Measurements from ENCODE around the gene RNF152. TPM values are rescaled to one million over a fixed set of nuclear protein-coding genes. Genes with fewer than 3 reads are reported as not detected.

RNF152 gene
- total RNA-seq, 5 donors from 2014 or later (not counting 1 experiment from before 2014, with no cell fraction given) = 0.23 to 0.78 (median 0.51) TPM

- no peaks in the 10 kb centered on the region for H3K4me1 ChIP-seq (ENCODE audit: control insufficient read depth in 1 of 2, extremely low read depth in 1 of 2, insufficient read depth in 2 of 2, low read length in 2 of 2)
These were observed 39.0 kb downstream of the RNF152 start for GRCh38 chr18:61853855-61854254.

GRCh38 chr18:61852496-61852895 is 40.3 kb downstream of the RNF152 start:
- no peak overlapping the region for H3K27ac Mint-ChIP-seq
- no peaks in the 10 kb centered on the region for H3K36me3 ChIP-seq (ENCODE audit: control insufficient read depth in 2 of 2, extremely low read depth in 1 of 2, insufficient read depth in 1 of 2, low read length in 1 of 2)
- no peaks in the 10 kb centered on the region for H3K4me1 ChIP-seq (ENCODE audit: control insufficient read depth in 1 of 2, extremely low read depth in 1 of 2, insufficient read depth in 2 of 2, low read length in 2 of 2)
- H3K27ac ChIP-seq (ENCODE audit: low read length) = no peak overlapping the region
- H3K27me3 ChIP-seq (replicated peaks in 1 of 2; ENCODE audit: control insufficient read depth in 2 of 2, extremely low read depth in 1 of 2, insufficient read depth in 2 of 2, low read length in 1 of 2) = peaks cover 0 to 8% of the 10 kb centered on the region in 2 experiments
- DNase-seq (no peak), ATAC-seq (replicated peaks in 1 of 4) (no peak)
- no CpG with 5 or more reads among the region's 1 CpG for WGBS (ENCODE audit: insufficient coverage)
- H3K27me3 Mint-ChIP-seq = peaks cover 15 to 16% of the 10 kb centered on the region in 2 donors
- no peak overlapping the region for H3K4me3 ChIP-seq (ENCODE audit: control insufficient read depth in 1 of 2, extremely low read depth in 1 of 2, low read length in 1 of 2)
- CTCF ChIA-PET = interaction anchor here in 1 of 2 donors (0.6 to 0.7 kb wide), 2 partner anchors 233 to 773 kb away, joined by 6 to 7 read pairs; no protein-coding TSS in a partner anchor
- H3K9me3 ChIP-seq = no peaks in the 10 kb centered on the region
- H3K4me3 Mint-ChIP-seq = no peak overlapping the region
- no peaks in the 10 kb centered on the region for H3K36me3 Mint-ChIP-seq
- H3K9me3 Mint-ChIP-seq = no peaks in the 10 kb centered on the region
- H3K4me1 Mint-ChIP-seq = no peaks in the 10 kb centered on the region
- POLR2A ChIA-PET = no interaction called here

More at GRCh38 chr18:61853855-61854254, 39.0 kb downstream of the RNF152 start:
- ChIA-PET CTCF (interaction anchor here in 1 of 2 donors (0.7 kb wide), 1 partner anchor 143 kb away, joined by 8 read pairs; no protein-coding TSS in a partner anchor), POLR2A (no interaction called here)
- Histone ChIP-seq H3K36me3 (ENCODE audit: control insufficient read depth in 2 of 2, extremely low read depth in 1 of 2, insufficient read depth in 1 of 2, low read length in 1 of 2) (no peaks in the 10 kb centered on the region), H3K27me3 (replicated peaks in 1 of 2; ENCODE audit: control insufficient read depth in 2 of 2, extremely low read depth in 1 of 2, insufficient read depth in 2 of 2, low read length in 1 of 2) (peaks cover 0 to 3% of the 10 kb centered on the region in 2 experiments), H3K4me3 (ENCODE audit: control insufficient read depth in 1 of 2, extremely low read depth in 1 of 2, low read length in 1 of 2) (no peak overlapping the region), H3K27ac (ENCODE audit: low read length) (no peak overlapping the region), H3K9me3 (no peaks in the 10 kb centered on the region)
- DNase-seq = no peak
- Mint-ChIP-seq H3K27ac (no peak overlapping the region), H3K9me3 (no peaks in the 10 kb centered on the region), H3K27me3 (peaks cover 4 to 7% of the 10 kb centered on the region in 2 donors), H3K36me3 (no peaks in the 10 kb centered on the region), H3K4me3 (no peak overlapping the region), H3K4me1 (no peaks in the 10 kb centered on the region)
- no peak for ATAC-seq (replicated peaks in 1 of 4)
- 100% methylated on average over 1 of the region's 3 CpGs for WGBS (ENCODE audit: insufficient coverage)

- Mint-ChIP-seq H3K27ac (no peak overlapping the region), H3K27me3 (peaks cover 16 to 17% of the 10 kb centered on the region in 2 donors), H3K4me1 (no peaks in the 10 kb centered on the region), H3K4me3 (no peak overlapping the region), H3K36me3 (no peaks in the 10 kb centered on the region), H3K9me3 (no peaks in the 10 kb centered on the region)
- DNase-seq (no peak), ATAC-seq (replicated peaks in 1 of 4) (no peak)
- Histone ChIP-seq H3K36me3 (ENCODE audit: control insufficient read depth in 2 of 2, extremely low read depth in 1 of 2, insufficient read depth in 1 of 2, low read length in 1 of 2) (no peaks in the 10 kb centered on the region), H3K4me1 (ENCODE audit: control insufficient read depth in 1 of 2, extremely low read depth in 1 of 2, insufficient read depth in 2 of 2, low read length in 2 of 2) (no peaks in the 10 kb centered on the region), H3K9me3 (no peaks in the 10 kb centered on the region), H3K27me3 (replicated peaks in 1 of 2; ENCODE audit: control insufficient read depth in 2 of 2, extremely low read depth in 1 of 2, insufficient read depth in 2 of 2, low read length in 1 of 2) (peaks cover 0 to 8% of the 10 kb centered on the region in 2 experiments), H3K27ac (ENCODE audit: low read length) (no peak overlapping the region), H3K4me3 (ENCODE audit: control insufficient read depth in 1 of 2, extremely low read depth in 1 of 2, low read length in 1 of 2) (no peak overlapping the region)
- CTCF ChIA-PET = no interaction called here
- 63% methylated on average over 2 of the region's 3 CpGs for WGBS (ENCODE audit: insufficient coverage)
- POLR2A ChIA-PET = no interaction called here
These were observed 40.8 kb downstream of the RNF152 start for GRCh38 chr18:61851940-61852451.

- no peaks in the 10 kb centered on the region for H3K4me1 ChIP-seq (ENCODE audit: control insufficient read depth in 1 of 2, extremely low read depth in 1 of 2, insufficient read depth in 2 of 2, low read length in 2 of 2)
- WGBS (ENCODE audit: insufficient coverage) = no CpG with 5 or more reads among the region's 3 CpGs
- ChIA-PET POLR2A (no interaction called here), CTCF (interaction anchor here in 1 of 2 donors (0.6 kb wide), 1 partner anchor 475 kb away, joined by 3 read pairs; no protein-coding TSS in a partner anchor)
- peaks cover 0 to 8% of the 10 kb centered on the region in 2 experiments for H3K27me3 ChIP-seq (replicated peaks in 1 of 2; ENCODE audit: control insufficient read depth in 2 of 2, extremely low read depth in 1 of 2, insufficient read depth in 2 of 2, low read length in 1 of 2)
- peaks cover 0 to 1% (median 0%) of the 10 kb centered on the region in 3 donors for H3K9me3 Mint-ChIP-seq
- H3K9me3 ChIP-seq = no peaks in the 10 kb centered on the region
- no peak for DNase-seq
- ATAC-seq (replicated peaks in 1 of 4) = no peak
- H3K36me3 ChIP-seq (ENCODE audit: control insufficient read depth in 2 of 2, extremely low read depth in 1 of 2, insufficient read depth in 1 of 2, low read length in 1 of 2) = no peaks in the 10 kb centered on the region
- H3K4me3 ChIP-seq (ENCODE audit: control insufficient read depth in 1 of 2, extremely low read depth in 1 of 2, low read length in 1 of 2) = no peak overlapping the region
- no peak overlapping the region for H3K4me3 Mint-ChIP-seq
- H3K4me1 Mint-ChIP-seq = no peaks in the 10 kb centered on the region
- no peaks in the 10 kb centered on the region for H3K36me3 Mint-ChIP-seq
- no peak overlapping the region for H3K27ac ChIP-seq (ENCODE audit: low read length)
- H3K27me3 Mint-ChIP-seq = peaks cover 22 to 23% of the 10 kb centered on the region in 2 donors
- H3K27ac Mint-ChIP-seq = no peak overlapping the region
These were observed 41.5 kb downstream of the RNF152 start for GRCh38 chr18:61851279-61851678.

GRCh38 chr18:61850756-61851155 is 42.1 kb downstream of the RNF152 start:
- ChIA-PET POLR2A (no interaction called here), CTCF (interaction anchor here in 1 of 2 donors (0.5 to 0.6 kb wide), 2 partner anchors 476 to 977 kb away, joined by 3 to 4 read pairs; no protein-coding TSS in a partner anchor)
- Mint-ChIP-seq H3K27me3 (peaks cover 22% of the 10 kb centered on the region in 2 donors), H3K36me3 (no peaks in the 10 kb centered on the region), H3K9me3 (peaks cover 0 to 5% (median 0%) of the 10 kb centered on the region in 3 donors), H3K27ac (no peak overlapping the region), H3K4me3 (no peak overlapping the region), H3K4me1 (no peaks in the 10 kb centered on the region)
- WGBS (ENCODE audit: insufficient coverage) = 50% methylated on average over 1 of the region's 3 CpGs
- H3K4me3 ChIP-seq (ENCODE audit: control insufficient read depth in 1 of 2, extremely low read depth in 1 of 2, low read length in 1 of 2) = no peak overlapping the region
- no peak for ATAC-seq (replicated peaks in 1 of 4)
- H3K27me3 ChIP-seq (replicated peaks in 1 of 2; ENCODE audit: control insufficient read depth in 2 of 2, extremely low read depth in 1 of 2, insufficient read depth in 2 of 2, low read length in 1 of 2) = peaks cover 0 to 8% of the 10 kb centered on the region in 2 experiments
- H3K36me3 ChIP-seq (ENCODE audit: control insufficient read depth in 2 of 2, extremely low read depth in 1 of 2, insufficient read depth in 1 of 2, low read length in 1 of 2) = no peaks in the 10 kb centered on the region
- H3K27ac ChIP-seq (ENCODE audit: low read length) = no peak overlapping the region
- no peaks in the 10 kb centered on the region for H3K4me1 ChIP-seq (ENCODE audit: control insufficient read depth in 1 of 2, extremely low read depth in 1 of 2, insufficient read depth in 2 of 2, low read length in 2 of 2)
- no peaks in the 10 kb centered on the region for H3K9me3 ChIP-seq
- no peak for DNase-seq

- no peak for DNase-seq
- Histone ChIP-seq H3K4me1 (ENCODE audit: control insufficient read depth in 1 of 2, extremely low read depth in 1 of 2, insufficient read depth in 2 of 2, low read length in 2 of 2) (no peaks in the 10 kb centered on the region), H3K4me3 (ENCODE audit: control insufficient read depth in 1 of 2, extremely low read depth in 1 of 2, low read length in 1 of 2) (no peak overlapping the region), H3K27ac (ENCODE audit: low read length) (no peak overlapping the region), H3K36me3 (ENCODE audit: control insufficient read depth in 2 of 2, extremely low read depth in 1 of 2, insufficient read depth in 1 of 2, low read length in 1 of 2) (no peaks in the 10 kb centered on the region), H3K9me3 (no peaks in the 10 kb centered on the region), H3K27me3 (replicated peaks in 1 of 2; ENCODE audit: control insufficient read depth in 2 of 2, extremely low read depth in 1 of 2, insufficient read depth in 2 of 2, low read length in 1 of 2) (peaks cover 0 to 8% of the 10 kb centered on the region in 2 experiments)
- 45% methylated on average over 5 of the region's 7 CpGs for WGBS (ENCODE audit: insufficient coverage)
- Mint-ChIP-seq H3K4me1 (no peaks in the 10 kb centered on the region), H3K36me3 (no peaks in the 10 kb centered on the region), H3K27me3 (peaks cover 20 to 26% of the 10 kb centered on the region in 2 donors), H3K9me3 (peaks cover 0 to 5% (median 0%) of the 10 kb centered on the region in 3 donors), H3K4me3 (no peak overlapping the region), H3K27ac (no peak overlapping the region)
- ChIA-PET CTCF (no interaction called here), POLR2A (no interaction called here)
- no peak for ATAC-seq (replicated peaks in 1 of 4)
These were observed 45.5 kb downstream of the RNF152 start for GRCh38 chr18:61847164-61847791.

All from T-cell (primary cell).